Right ventricle myocardium inferior (tissue), 1 donor: ENCODE data around the gene ZCCHC10. TPM values are rescaled to one million over a fixed set of nuclear protein-coding genes. Genes with fewer than 3 reads are reported as not detected.
"Not testable (repeated sequence)": the region's sequence is repeated elsewhere in the genome, so short reads cannot be mapped to it uniquely, and the experiment has no call there.

Experiments
- ATAC-seq: fragments of 200-7000 bp; cut with Tn5 transposase; one replicate; pipeline ENCODE4 v1.9.1; 2020; ENCODE audit warnings: mild to moderate bottlenecking, moderate library complexity
- DNase-seq: peaks from one replicate; pipeline ENCODE4 v3.0.0; 2021; ENCODE audit errors: missing footprints
- intact Hi-C: fragments of 100-400 bp; cut with DNase I; formaldehyde crosslinking; loops from one replicate; pipeline ENCODE4 v1.11.0; 2022
- total RNA-seq: library from RNA; stranded (reverse); fragmentation: NEBNext Ultra II Directional; extraction: Animal tissue kit (Norgen Biotek cat#: 25700); gene quantifications from one replicate; pipeline ENCODE4 v1.2.1, GENCODE V29; 2021
- donor health status: DM: no; HTN: yes; CAD: no; lungs with severe emphysema.

The ZCCHC10 gene
- total RNA-seq, 1 donor from 2014 or later: 18.4 TPM

DNA sequence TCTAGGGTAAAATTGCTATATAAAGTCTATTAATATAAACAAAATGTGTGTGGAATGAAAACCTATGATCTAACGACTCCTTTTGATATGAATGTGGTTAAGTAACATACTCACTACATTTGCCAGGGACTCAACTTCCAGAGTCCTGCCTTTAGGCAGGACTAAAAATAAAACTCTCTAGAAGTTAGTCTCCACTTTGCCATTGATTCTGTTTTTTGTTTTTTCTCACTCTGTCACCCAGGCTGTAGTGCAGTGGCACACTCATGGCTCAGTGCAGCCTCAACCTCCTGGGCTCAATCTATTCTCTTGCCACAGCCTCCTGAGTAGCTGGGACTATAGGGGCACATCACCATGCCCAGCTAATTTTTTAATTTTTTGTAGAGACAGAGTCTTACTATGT is 30.0 kb downstream of the ZCCHC10 start:
- intact Hi-C loops: no loop called here
- no peak for ATAC-seq

DNA sequence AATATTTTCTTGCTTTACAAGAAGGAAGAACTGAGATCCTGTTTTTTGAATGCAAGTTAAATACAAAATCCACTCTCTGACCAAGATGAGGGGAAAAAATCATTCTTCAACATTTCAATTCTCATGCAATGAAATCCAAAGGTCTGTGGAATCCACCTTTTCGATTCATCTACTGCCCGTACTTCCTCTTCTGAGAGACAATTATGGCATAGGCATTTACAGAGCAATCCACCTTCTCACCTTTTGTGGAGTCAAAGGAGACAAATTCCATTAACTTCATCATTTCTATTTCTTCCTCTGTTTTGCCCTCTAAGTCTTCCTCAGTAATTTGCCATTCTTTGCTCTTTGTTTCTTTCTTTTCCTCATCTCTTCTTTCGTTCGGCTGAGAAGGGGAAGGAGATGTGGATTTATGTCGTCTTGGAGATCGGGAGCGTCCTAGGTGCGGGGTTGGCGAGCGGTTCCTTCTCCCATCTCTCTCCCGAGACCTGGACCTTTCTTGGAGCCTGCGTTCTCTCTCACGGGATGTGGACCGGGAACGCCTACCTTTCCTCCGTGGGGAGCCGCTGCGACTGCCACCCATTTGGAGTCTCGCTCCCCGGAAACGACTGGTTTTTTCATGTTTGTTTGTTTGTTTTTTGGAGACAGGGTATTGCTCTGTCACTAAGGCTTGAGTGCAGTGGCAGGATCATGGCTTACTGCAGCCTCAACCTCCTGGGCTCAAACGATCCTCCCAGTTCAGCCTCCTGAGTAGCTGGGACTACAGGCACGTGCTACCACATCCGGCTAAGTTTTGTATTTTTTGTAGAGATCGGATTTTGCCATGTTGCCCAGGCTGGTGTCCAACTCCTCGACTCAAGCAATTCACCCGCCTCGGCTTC is 38.6 kb downstream of the ZCCHC10 start:
- DNase-seq: no peak
- intact Hi-C loops: no loop called here

More for the DNA sequence above, 30.0 kb downstream of the ZCCHC10 start:
- no peak for DNase-seq

DNA sequence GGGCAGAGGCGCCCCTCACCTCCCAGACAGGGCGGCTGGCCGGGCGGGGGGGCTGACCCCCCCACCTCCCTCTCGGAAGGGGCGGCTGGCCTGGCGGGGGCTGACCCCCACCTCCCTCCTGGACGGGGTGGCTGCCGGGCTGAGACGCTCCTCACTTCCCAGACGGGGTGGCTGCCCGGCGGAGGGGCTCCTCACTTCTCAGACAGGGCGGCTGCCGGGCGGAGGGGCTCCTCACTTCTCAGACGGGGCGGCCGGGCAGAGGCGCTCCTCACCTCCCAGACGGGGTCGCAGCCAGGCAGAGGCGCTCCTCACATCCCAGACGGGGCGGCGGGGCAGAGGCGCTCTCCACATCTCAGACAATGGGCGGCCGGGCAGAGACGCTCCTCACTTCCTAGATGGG is 43.4 kb downstream of the ZCCHC10 start:
- intact Hi-C loops, DNase-seq, ATAC-seq: not testable (repeated sequence)

More for the DNA sequence above, 38.6 kb downstream of the ZCCHC10 start:
- ATAC-seq: no peak

- ATAC-seq (no peak), DNase-seq (no peak)
- intact Hi-C loops: no loop called here
These were observed 45.1 kb downstream of the ZCCHC10 start for GRCh38 chr5:132981288-132981687.

DNA sequence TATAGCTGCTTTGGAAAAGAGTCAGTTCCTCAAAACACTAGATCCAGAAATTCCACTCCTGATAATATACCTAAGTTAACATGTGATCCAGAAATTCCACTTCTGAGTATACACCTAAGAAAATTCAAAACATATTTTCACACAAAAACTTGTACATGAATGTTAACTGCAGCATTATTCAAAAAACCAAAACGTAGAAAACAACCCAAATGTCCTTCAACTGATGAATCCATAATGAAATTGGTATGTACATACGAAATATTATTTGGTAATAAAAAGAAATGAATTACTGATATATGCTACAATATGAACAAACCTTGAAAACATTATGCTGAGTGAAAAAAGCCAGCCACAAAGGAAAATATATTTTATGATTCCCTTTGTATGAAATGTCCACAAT is 46.4 kb downstream of the ZCCHC10 start:
- intact Hi-C loops: no loop called here
- no peak for DNase-seq
- no peak for ATAC-seq

DNA sequence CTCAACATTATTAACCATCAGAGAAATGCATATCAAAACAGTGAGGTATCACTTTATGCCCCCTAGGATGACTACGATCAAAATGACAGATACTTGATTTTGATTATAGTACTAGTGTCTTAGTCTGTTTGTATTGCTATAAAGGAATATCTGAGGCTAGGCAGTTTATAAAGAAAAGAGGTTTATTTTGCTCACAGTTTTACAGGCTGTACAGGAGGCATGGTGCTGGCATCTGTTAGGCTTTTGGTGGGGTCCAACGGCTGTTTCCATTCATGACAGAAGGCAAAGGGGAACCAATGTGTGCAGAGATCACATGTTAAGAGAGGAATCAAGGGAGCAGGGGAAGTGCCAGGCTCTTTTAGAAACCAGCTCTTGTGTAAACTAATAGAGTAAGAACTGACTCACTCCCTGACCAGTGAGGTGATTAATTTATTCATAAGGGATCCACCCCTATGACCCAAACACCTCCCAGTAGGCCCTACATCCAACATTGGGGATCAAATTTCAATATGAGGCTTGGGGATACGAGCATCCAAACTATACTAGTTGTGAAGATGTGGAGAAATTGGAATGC is 46.9 kb downstream of the ZCCHC10 start:
- DNase-seq: no peak
- intact Hi-C loops: no loop called here
- ATAC-seq: no peak

DNA sequence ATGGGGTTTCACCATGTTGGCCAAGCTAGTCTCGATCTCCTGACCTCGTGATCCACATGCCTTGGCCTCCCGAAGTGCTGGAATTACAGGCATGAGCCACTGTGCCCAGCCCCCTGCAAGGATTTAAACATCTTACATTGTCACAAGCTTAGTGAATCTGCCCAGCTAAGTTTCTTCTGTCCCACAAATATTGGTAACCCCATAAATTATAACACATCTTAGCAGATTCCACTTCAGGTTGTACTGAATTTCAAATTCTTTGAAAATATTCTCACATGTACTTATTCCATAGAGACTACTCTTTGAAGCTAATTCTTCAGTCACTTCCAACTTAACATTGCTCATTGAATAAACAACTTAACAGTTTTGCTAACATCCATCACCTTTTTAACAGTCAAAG is 49.5 kb downstream of the ZCCHC10 start:
- intact Hi-C loops: no loop called here
- DNase-seq: no peak
- ATAC-seq: no peak

- intact Hi-C loops: not testable (repeated sequence)
These were observed 53.9 kb downstream of the ZCCHC10 start for GRCh38 chr5:132972436-132972828.

GRCh38 chr5:132971483-132972435 is 54.6 kb downstream of the ZCCHC10 start:
- no peak for DNase-seq
- no peak for ATAC-seq
- intact Hi-C loops: no loop called here

More at GRCh38 chr5:132972436-132972828, 53.9 kb downstream of the ZCCHC10 start:
- DNase-seq, ATAC-seq: not testable (repeated sequence)

GRCh38 chr5:132965120-132965519 is 61.2 kb downstream of the ZCCHC10 start:
- intact Hi-C loops: loop anchor here (10.0 kb wide), 1 partner anchor 1170 kb away; the partner anchor contains the start of gene FNIP1
- no peak for ATAC-seq
- DNase-seq: no peak

DNA sequence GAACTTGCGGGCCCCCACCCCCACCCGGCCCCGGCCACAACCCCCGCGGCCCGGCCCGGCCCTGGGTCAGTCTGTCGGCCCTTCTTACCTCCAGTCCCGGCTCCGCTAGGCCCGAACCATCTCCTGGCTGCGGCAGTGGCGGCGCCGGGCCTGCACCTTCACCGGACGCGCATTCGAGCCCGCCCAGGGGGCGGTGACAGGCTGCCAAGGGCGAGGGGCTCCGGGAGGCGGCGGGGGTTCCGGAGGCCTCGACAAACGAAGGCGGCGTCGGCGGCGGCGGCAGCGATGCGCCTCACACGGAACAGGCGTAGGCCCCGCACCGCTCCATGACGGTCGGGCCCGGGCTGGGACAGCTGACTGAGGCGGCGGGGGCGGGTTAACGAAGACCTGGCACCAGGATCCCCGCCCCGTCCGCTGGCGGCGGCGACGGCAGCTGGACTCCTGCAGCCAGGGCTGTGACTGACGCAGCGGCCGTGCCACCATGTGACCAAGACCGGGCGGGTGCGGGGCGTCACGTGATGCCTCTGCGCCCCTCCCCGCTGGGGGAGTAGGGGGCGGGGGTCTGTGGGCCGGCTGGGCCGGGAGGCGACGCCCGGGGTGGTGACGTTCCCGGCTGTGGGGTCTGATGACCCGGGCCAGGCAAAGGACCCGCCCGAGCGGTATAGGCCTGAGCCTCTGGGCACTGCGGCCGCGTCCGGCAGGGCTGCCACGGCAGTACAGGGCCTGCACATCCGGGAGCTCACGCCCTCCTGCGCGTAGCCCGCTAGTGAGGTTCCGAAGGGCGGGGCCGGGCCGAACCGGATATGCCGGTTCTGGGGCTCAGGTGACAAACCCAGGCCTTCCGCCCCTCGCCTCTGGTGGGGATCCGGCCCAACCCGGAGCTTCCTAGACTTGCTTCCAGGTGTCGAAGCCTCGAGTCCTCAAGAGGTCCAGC is 62.9 kb downstream of the ZCCHC10 start, which contains the start of gene AFF4:
AFF4 (minus strand) TSS at position 464 of the 934 bp plus-strand sequence. CDS start 26,445 bp downstream, outside the sequence.
- intact Hi-C loops: loop anchor here (2.0 to 10.0 kb wide), 2 partner anchors 87 to 1169 kb away; partner anchors contain the start of gene FNIP1

DNA sequence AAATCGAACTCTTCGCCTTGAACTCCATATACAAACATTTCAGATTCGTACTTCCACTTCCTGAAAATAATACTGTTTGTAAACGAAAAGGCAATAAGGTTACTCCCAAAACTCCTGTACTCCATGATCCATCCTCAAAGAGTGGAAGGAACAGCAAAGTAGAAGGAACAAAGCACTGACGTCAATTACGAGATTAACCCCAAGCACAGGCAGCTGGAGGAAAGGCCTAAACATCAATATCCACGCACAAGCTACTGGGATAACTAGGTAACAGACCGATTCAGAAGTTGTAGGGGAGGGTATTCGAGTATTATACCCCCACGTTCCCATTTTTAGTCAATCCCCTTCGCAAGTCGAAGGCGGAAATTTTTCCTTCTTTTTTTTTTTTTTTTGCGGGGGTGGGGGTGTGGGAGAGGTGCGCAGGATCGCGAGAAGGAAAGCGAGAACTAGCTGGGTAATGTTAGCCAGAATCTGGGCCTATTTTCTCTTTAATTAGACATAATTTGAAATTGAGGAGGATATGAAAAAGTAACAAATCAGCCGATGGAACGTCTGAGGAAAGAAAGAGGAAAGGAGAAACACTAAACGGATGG is 63.8 kb downstream of the ZCCHC10 start:
- ATAC-seq (peak; percentile 21), DNase-seq (no peak)
- intact Hi-C loops: loop anchor here (2.0 to 10.0 kb wide), 2 partner anchors 88 to 1168 kb away; partner anchors contain the start of gene FNIP1

More for the DNA sequence above, 62.9 kb downstream of the ZCCHC10 start, which contains the start of gene AFF4:
- peak; percentile 98 for ATAC-seq
- peak; percentile 99 for DNase-seq

DNA sequence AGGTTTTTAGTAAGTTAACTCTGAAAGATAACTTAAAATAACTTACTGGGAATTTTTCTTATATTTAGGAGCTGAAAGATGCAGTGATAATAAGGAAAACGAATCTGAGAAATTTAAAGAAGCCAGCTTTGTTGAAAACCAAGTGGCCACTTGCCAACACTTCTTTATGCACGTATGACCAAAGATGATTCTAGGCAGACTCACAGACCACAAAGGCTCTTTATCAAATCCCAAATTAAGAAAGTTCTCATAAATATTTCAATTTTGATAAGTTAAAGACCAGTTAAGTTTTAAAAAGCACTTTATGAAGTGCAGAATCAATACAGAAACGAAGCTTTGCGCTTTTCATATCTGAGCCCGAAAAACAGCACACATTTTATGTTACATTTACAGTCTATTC is 64.5 kb downstream of the ZCCHC10 start:
- ATAC-seq: no peak
- intact Hi-C loops: loop anchor here (2.0 to 10.0 kb wide), 2 partner anchors 89 to 1167 kb away; partner anchors contain the start of gene FNIP1
- DNase-seq: no peak

DNA sequence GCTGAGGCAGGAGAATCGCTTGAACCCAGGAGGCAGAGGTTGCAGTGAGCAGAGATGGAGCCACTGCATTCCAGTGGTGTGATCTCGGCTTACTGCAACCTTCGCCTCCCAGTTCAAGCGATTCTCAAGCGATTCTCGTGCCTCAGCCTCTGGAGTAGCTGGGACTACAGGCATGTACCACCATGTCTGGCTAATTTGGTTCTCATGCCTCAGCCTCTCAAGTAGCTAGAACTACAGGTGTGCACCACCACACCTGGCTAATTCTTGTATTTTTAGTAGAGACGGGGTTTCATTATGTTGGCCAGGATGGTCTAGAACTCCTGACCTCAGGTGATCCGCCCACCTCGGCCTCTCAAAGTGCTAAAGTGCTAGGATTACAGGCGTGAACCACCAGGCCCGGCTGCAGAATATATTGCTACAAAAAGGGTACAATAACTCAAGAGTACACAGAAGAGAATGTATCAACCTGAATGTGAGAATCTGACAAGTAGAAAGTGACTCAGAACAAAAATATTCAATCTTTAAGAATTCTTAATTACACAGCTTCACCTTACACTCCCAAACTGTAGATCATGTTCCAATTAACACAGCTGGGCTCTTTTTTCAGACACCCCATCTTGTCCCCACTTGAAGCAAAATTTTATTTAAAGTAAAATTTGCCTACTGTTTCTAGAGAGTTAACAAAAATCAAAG is 65.1 kb downstream of the ZCCHC10 start:
- intact Hi-C loops: loop anchor here (10.0 kb wide), 1 partner anchor 1166 kb away; the partner anchor contains the start of gene FNIP1
- not testable (repeated sequence) for DNase-seq, ATAC-seq

DNA sequence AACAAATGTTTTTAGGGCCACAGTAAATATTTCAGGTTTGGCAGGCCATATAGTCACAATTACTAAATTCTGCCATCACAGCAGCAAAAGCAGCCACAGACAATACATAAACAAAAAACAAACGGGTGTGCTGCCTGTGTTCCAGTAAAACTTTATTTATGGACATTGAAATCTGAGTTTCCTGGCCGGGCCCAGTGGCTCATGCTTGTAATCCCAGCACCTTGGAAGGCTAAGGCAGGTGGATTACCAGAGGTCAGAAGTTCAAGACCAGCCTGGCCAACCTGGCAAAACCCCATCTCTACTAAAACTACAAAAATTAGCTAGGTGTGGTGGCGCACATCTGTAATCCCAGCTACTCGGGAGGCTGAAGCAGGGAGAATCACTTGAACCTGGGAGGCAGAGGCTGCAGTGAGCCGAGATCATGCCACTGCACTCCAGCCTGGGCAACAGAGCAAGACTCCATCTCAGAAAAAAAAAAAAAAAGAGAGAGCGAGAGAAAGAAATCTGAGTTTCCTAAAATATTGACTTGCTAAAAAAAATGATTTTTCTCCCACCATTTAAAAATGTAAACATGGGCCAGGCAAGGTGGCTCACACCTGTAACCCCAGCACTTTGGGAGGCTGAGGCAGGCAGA is 70.1 kb downstream of the ZCCHC10 start:
- ATAC-seq, DNase-seq, intact Hi-C loops: not testable (repeated sequence)

GRCh38 chr5:132953710-132954109 is 72.6 kb downstream of the ZCCHC10 start:
- no peak for ATAC-seq
- no peak for DNase-seq
- intact Hi-C loops: no loop called here
